OCI-LY1 (cell line): Measurements from ENCODE around the gene CAMK4.

Source experiments
- H2AFZ ChIP-seq: fragments of 200-600 bp; sonication (generic), shearing (Covaris generic); 2 replicates; pipeline ENCODE4 v1.6.0; 2014; ENCODE audit warnings: antibody characterized with exemption, mild to moderate bottlenecking, low read length
- H3F3A ChIP-seq: fragments of 200-600 bp; sonication (generic), shearing (Covaris generic); 2 replicates; pipeline ENCODE4 v1.6.0; 2014; ENCODE audit warnings: mild to moderate bottlenecking, antibody characterized with exemption, low read length, moderate library complexity; ENCODE audit not compliant: insufficient read depth
- H3K27ac ChIP-seq: fragments of 200-600 bp; sonication (generic); 2 replicates; pipeline ENCODE4 v1.5.1; 2014; ENCODE audit warnings: low read length, mixed run types, mild to moderate bottlenecking, low read depth; ENCODE audit not compliant: poor library complexity, severe bottlenecking
- H3K27me3 ChIP-seq: fragments of 200-600 bp; sonication (generic); 2 replicates; pipeline ENCODE4 v1.6.0; 2014; ENCODE audit warnings: antibody characterized with exemption, mild to moderate bottlenecking, low read length, moderate library complexity; ENCODE audit not compliant: insufficient read depth
- H3K36me3 ChIP-seq: fragments of 200-600 bp; sonication (generic); 2 replicates; pipeline ENCODE4 v1.6.1; 2014; ENCODE audit warnings: mild to moderate bottlenecking, antibody characterized with exemption, low read length, moderate library complexity, mixed read lengths; ENCODE audit not compliant: insufficient read depth
- H3K4me1 ChIP-seq: fragments of 200-600 bp; sonication (generic); 2 replicates; pipeline ENCODE4 v1.5.1; 2014; ENCODE audit warnings: mild to moderate bottlenecking, low read length, moderate library complexity; ENCODE audit not compliant: insufficient read depth, severe bottlenecking
- H3K4me2 ChIP-seq: fragments of 200-600 bp; sonication (generic), shearing (Covaris generic); 2 replicates; pipeline ENCODE4 v1.6.1; 2014; ENCODE audit warnings: low read length
- H3K4me3 ChIP-seq: fragments of 200-600 bp; sonication (generic); 2 replicates; pipeline ENCODE4 v1.5.1; 2014; ENCODE audit warnings: low read length, low read depth, mild to moderate bottlenecking, mixed read lengths; ENCODE audit not compliant: poor library complexity, severe bottlenecking
- H3K79me2 ChIP-seq: fragments of 200-600 bp; shearing (Covaris generic); 2 replicates; pipeline ENCODE4 v1.6.1; 2016; ENCODE audit warnings: mixed run types, low read length, mixed read lengths; ENCODE audit not compliant: insufficient read depth
- H3K9ac ChIP-seq: fragments of 200-600 bp; sonication (generic), shearing (Covaris generic); 2 replicates; pipeline ENCODE4 v1.6.1; 2014; ENCODE audit warnings: mild to moderate bottlenecking, low read length, mixed read lengths
- H3K9me2 ChIP-seq: fragments of 200-600 bp; sonication (generic), shearing (Covaris generic); 2 replicates; pipeline ENCODE4 v1.6.1; 2014; ENCODE audit warnings: low read depth, mild to moderate bottlenecking, low read length, mixed read lengths
- H3K9me3 ChIP-seq: fragments of 200-600 bp; shearing (Covaris generic); 2 replicates; pipeline ENCODE4 v1.6.1; 2014; ENCODE audit warnings: low read length, mixed read lengths
- H4K20me1 ChIP-seq: fragments of 200-600 bp; sonication (generic), shearing (Covaris generic); 2 replicates; pipeline ENCODE4 v1.6.0; 2016; ENCODE audit warnings: mild to moderate bottlenecking, low read length; ENCODE audit not compliant: insufficient read depth
- EZH2 ChIP-seq: fragments of 200-600 bp; sonication (generic), shearing (Covaris generic); IDR thresholded peaks from 2 replicates; pipeline ENCODE4 v1.8.0; 2017; ENCODE audit warnings: borderline replicate concordance, mixed run types, mild to moderate bottlenecking, antibody characterized with exemption, low read length, moderate library complexity, mixed read lengths
- TF ChIP-seq, protein P1 (sequence below): fragments of 200-600 bp; sonication (generic), shearing (Covaris generic); IDR thresholded peaks from 2 replicates; pipeline ENCODE4 v1.5.1; 2017; ENCODE audit warnings: mild to moderate bottlenecking, antibody characterized with exemption, low read length, moderate library complexity, mixed read lengths

The CAMK4 gene

DNA sequence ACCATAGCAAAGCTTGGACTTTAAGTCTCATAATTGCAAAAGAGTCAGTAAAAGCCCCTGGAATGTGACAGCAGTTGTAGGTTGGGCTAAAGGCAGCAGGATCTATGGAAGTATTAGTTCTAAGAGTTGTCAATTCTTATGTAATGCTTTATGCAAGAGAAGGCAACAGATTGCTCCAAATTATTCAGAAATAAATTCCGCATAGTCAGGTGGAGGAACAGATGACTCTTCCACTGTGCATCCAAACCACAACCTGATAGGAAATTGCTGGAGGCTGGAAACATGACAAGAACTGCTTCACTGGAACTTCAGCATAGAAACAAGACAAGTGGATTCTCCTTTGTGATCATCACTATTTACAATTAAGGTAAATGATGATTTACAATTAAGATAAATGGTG lies 187.1 kb downstream of the CAMK4 start:
- H3K27ac ChIP-seq, result no peak overlapping the region
- H3F3A ChIP-seq, result no peaks in the 10 kb centered on the region
- no peaks in the 10 kb centered on the region for H3K79me2 ChIP-seq
- H3K36me3 ChIP-seq, result peaks cover 34% of the 10 kb centered on the region
- no peak overlapping the region for H3K4me2 ChIP-seq
- no peak overlapping the region for H3K9ac ChIP-seq
- H2AFZ ChIP-seq, result no peak overlapping the region
- no peaks in the 10 kb centered on the region for H3K9me2 ChIP-seq
- no peaks in the 10 kb centered on the region for H3K4me1 ChIP-seq
- no peak for TF ChIP-seq EZH2
- TF ChIP-seq, protein P1, sequence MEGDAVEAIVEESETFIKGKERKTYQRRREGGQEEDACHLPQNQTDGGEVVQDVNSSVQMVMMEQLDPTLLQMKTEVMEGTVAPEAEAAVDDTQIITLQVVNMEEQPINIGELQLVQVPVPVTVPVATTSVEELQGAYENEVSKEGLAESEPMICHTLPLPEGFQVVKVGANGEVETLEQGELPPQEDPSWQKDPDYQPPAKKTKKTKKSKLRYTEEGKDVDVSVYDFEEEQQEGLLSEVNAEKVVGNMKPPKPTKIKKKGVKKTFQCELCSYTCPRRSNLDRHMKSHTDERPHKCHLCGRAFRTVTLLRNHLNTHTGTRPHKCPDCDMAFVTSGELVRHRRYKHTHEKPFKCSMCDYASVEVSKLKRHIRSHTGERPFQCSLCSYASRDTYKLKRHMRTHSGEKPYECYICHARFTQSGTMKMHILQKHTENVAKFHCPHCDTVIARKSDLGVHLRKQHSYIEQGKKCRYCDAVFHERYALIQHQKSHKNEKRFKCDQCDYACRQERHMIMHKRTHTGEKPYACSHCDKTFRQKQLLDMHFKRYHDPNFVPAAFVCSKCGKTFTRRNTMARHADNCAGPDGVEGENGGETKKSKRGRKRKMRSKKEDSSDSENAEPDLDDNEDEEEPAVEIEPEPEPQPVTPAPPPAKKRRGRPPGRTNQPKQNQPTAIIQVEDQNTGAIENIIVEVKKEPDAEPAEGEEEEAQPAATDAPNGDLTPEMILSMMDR, result no peak
- no peaks in the 10 kb centered on the region for H4K20me1 ChIP-seq
- peaks cover 4% of the 10 kb centered on the region; the same call in 1 of the 2 replicates for H3K9me3 ChIP-seq
- no peak overlapping the region for H3K4me3 ChIP-seq
- H3K27me3 ChIP-seq, result no peaks in the 10 kb centered on the region

DNA sequence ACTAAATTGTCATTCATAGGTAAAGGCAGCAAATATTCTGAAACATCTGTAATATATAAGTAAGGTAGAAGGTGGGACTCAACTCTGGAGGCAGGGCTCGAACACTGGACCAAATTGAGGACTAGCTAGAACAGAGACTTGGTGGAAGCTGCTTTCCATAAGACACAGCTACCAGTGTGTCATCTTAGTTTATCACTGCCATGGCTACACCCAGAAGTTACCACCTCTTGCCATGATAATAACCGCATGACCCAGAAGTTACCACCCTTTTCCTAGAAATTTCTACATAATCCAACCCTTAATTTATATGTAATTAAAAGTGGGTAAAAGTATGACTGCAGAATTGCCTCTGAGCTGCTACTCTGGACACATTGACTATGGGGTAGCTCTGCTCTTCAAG lies 188.4 kb downstream of the CAMK4 start:
- no peak overlapping the region for H3K27ac ChIP-seq
- no peak overlapping the region for H3K9ac ChIP-seq
- no peak overlapping the region for H3K4me3 ChIP-seq
- H4K20me1 ChIP-seq, result no peaks in the 10 kb centered on the region
- no peaks in the 10 kb centered on the region for H3F3A ChIP-seq
- H3K27me3 ChIP-seq, result no peaks in the 10 kb centered on the region
- H3K79me2 ChIP-seq, result no peaks in the 10 kb centered on the region
- no peaks in the 10 kb centered on the region for H3K9me2 ChIP-seq
- H3K4me2 ChIP-seq, result no peak overlapping the region
- no peak for TF ChIP-seq EZH2
- H3K4me1 ChIP-seq, result no peaks in the 10 kb centered on the region
- H3K9me3 ChIP-seq, result 0 out of 2 replicates have a peak, but pooled peaks cover 2% of the 10 kb centered on the region
- H2AFZ ChIP-seq, result no peak overlapping the region
- H3K36me3 ChIP-seq, result peaks cover 23% of the 10 kb centered on the region

DNA sequence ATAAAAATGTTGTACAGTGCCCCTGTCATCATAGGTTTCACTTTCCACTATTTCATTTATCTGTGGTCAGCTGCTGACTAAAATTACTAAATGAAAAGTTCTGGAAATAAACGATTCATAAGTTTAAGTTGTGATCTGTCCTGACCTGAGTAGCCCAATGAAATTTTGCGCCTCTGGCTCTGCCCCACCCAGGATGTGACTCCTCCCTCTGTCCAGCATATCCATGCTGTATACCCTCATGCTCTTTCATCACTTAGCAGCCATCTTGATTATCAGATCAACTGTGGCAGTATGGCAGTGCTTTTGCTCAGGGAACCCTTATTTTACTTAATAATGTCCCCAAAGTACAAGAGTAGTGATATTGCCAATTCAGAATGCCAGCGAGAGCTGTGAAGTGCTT lies 190.9 kb downstream of the CAMK4 start:
- Histone ChIP-seq H2AFZ (no peak overlapping the region), H3K9me2 (no peaks in the 10 kb centered on the region)

DNA sequence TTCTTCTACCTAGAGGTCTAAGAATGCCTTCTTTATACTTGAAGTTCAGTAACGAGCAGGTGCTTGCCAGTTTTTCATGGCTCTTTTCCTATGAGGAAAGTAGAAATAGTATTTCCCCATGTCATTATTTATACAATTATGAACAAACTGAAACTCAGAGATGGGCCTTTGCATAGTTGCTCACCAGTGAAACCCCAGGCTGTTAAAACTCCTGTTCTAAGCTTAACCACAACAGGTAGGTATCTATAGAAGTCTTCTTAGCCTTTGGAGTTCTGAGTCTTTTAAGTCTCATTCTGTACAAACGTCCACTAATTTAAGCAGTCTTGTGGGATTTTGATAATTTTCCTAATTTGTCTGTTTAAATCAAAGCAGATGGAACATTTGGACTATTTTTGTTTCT lies 198.1 kb downstream of the CAMK4 start:
- Histone ChIP-seq H4K20me1 (no peaks in the 10 kb centered on the region), H3K4me3 (no peak overlapping the region), H3K9me2 (no peaks in the 10 kb centered on the region), H3K36me3 (peaks cover 50% of the 10 kb centered on the region), H3K4me1 (no peaks in the 10 kb centered on the region), H3K79me2 (no peaks in the 10 kb centered on the region), H2AFZ (no peak overlapping the region), H3K27ac (no peak overlapping the region), H3K4me2 (no peak overlapping the region), H3K9me3 (0 out of 2 replicates have a peak, but pooled peaks cover 3% of the 10 kb centered on the region), H3F3A (no peaks in the 10 kb centered on the region), H3K27me3 (no peaks in the 10 kb centered on the region), H3K9ac (no peak overlapping the region)
- TF ChIP-seq, protein P1, result no peak
- TF ChIP-seq EZH2, result no peak

More for the DNA sequence above, 190.9 kb downstream of the CAMK4 start:
- Histone ChIP-seq H3K9me3 (0 out of 2 replicates have a peak, but pooled peaks cover 3% of the 10 kb centered on the region), H3F3A (no peaks in the 10 kb centered on the region), H3K4me3 (no peak overlapping the region), H4K20me1 (no peaks in the 10 kb centered on the region), H3K9ac (no peak overlapping the region), H3K27me3 (no peaks in the 10 kb centered on the region), H3K4me2 (no peak overlapping the region), H3K36me3 (peaks cover 12% of the 10 kb centered on the region), H3K79me2 (no peaks in the 10 kb centered on the region), H3K27ac (no peak overlapping the region), H3K4me1 (no peaks in the 10 kb centered on the region)
- TF ChIP-seq, protein P1, result no peak
- no peak for TF ChIP-seq EZH2
